Limb (tissue), 2 donors: ENCODE measurements around the gene ZNF552.

Experiments used
- DNase-seq, 2 donors: peaks; one replicate each; pipeline ENCODE4 v3.0.0-alpha.2; 2016; ENCODE audit errors: extremely low spot score in 2 of 2

ZNF552 gene

GRCh38 chr19:57779220-57779845 lies 35.4 kb downstream of the ZNF552 start:
- no peak for DNase-seq

- DNase-seq, result no peak
These were observed 36.4 kb downstream of the ZNF552 start for GRCh38 chr19:57778336-57778735.

DNA sequence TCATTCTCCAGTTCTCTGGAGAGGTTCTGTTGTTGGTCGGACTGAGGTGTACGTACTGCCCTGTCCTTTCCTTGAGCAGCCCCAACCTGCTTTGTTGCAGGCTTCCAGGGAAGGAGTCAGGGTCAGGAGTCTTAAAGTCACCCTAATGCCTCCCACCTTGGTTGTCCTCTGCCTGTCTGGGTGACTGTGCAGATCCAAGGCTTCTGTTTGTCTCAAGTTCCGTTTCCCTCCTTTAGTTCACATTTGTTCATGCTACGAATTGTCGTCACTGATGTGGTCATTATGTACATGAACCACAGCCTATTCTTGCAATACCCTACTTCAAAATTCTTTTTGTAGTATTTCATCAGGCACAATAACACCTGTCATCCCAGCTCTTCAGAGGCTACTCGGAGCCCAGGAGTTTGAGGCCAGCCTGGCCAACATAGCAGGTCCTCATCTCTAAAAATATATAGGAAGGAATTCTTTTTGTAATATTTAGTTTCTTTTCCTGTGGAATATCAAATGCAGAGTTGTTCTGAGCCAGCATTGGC lies 37.9 kb downstream of the ZNF552 start:
- DNase-seq, result no peak

GRCh38 chr19:57773488-57773887 lies 41.2 kb downstream of the ZNF552 start:
- no peak for DNase-seq

DNA sequence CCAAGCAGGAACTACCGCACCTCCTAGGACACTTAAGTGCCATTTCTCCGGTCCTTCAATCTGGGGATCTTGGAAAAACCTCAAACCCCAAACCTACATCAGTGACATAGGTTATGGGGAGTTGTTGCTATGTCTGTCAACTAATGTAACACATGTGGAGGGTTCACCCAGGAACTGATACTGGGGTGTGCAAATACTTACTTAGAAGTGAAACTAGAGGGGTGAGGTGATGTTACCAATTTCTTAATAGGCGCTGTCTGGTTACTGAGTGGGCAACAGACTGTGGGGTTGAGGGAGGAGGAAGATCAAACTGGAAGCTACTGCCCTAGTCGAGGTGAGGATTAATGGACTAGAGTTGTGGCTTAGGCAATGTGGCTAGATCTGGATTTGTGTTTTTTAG lies 43.3 kb downstream of the ZNF552 start:
- no peak for DNase-seq

DNA sequence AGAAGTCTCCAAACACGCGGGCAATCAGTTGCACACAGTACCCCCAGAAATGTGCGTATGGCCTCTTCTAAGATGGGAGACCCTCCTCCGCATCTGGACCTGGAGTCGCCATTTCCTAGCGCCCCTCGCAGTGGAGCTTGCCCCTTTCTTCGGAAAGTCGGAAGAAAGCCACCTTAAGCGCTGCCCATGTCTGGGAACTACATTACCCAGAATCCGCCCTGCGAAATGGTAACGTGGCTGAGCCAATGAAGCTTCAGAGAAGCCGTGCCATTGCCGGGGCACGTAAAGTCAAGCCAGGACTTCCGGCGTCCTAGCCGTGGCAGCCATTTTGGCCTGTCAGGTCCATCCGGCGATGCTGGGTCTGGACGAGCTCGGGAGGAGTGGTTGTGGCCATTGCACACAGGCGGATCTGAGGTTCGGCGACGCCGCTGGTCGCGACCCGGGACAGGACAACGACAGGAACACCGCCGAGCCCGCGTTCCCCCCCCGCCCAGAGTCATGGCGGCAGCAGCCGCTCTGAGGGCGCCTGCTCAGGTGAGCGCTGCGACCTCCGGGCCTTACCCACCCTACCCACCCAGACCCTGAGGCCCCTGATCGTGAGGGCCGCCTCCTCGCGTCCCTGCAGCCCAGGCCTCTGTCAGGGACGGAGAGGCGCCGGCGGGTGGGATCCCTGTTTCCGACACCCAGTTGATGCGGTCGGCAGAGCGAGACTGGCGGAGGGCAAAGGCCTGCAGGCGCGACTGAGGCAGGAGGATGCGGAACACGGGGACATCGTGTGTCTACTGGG lies 45.2 kb downstream of the ZNF552 start, which contains the start of gene ZNF586:
Gene ZNF586 (plus strand): TSS at position 332 of the 787 bp plus-strand sequence. CDS start 167 bp downstream, at position 499.
- DNase-seq, result peak; percentile 87 to 89

DNA sequence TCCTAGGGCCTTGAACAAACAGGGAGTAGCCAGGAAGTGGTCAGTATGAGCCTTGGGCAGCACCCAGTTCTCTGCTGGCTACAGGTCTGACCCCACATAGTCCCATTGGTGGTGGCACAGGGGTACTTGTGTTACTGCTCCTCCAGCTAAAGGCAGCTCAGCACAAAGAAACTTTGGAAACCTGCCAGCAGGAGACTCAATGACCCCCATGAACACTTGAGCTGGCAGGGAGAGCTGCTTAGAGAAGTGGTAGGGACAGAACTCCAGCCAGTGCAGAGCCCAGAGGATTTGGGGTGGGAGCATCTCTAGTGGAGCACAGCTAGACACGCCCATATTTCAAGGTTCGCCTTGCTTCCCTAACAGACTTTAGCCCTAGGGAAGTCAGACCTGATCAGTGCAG lies 55.6 kb downstream of the ZNF552 start:
- no peak for DNase-seq

GRCh38 chr19:57757941-57758340 lies 56.8 kb downstream of the ZNF552 start:
- no peak for DNase-seq
